NOMO-1 treated with DMSO at 0.1 percent for 48 hours (cell line): ENCODE measurements around the gene SYT2.
A peak's percentile ranks its signal among the peaks of the same experiment; 100 is the strongest.
"Not testable (repeated sequence)": the region's sequence is repeated elsewhere in the genome, so short reads cannot be mapped to it uniquely, and the experiment has no call there.

Experiments
- DNase-seq: peaks from one replicate; lab custom pipeline; 2025; ENCODE audit not compliant: unreplicated experiment; lab: John Stamatoyannopoulos, UW

SYT2 gene

GRCh38 chr1:202599669-202600431, 110.4 kb downstream of the SYT2 start:
- DNase-seq, result peak; percentile 21

GRCh38 chr1:202597090-202597761, 113.0 kb downstream of the SYT2 start:
- peak; percentile 67 for DNase-seq

GRCh38 chr1:202596638-202597037, 113.6 kb downstream of the SYT2 start:
- DNase-seq, result no peak

GRCh38 chr1:202593845-202594244, 116.4 kb downstream of the SYT2 start:
- no peak for DNase-seq

GRCh38 chr1:202592146-202592545, 118.1 kb downstream of the SYT2 start:
- DNase-seq, result no peak

GRCh38 chr1:202591515-202591914, 118.7 kb downstream of the SYT2 start:
- no peak for DNase-seq

GRCh38 chr1:202590975-202591411, 119.3 kb downstream of the SYT2 start:
- DNase-seq, result no peak

- DNase-seq, result no peak
Observed at GRCh38 chr1:202590126-202590525, 120.1 kb downstream of the SYT2 start.

GRCh38 chr1:202589190-202589930, 120.9 kb downstream of the SYT2 start:
- no peak for DNase-seq

GRCh38 chr1:202588503-202589189, 121.6 kb downstream of the SYT2 start:
- no peak for DNase-seq

GRCh38 chr1:202587859-202588485, 122.3 kb downstream of the SYT2 start:
- no peak for DNase-seq

- DNase-seq, result no peak
Observed at GRCh38 chr1:202586871-202587270, 123.4 kb downstream of the SYT2 start.

GRCh38 chr1:202586018-202586821, 124.0 kb downstream of the SYT2 start:
- peak; percentile 65 for DNase-seq

GRCh38 chr1:202585590-202585933, 124.7 kb downstream of the SYT2 start:
- no peak for DNase-seq

GRCh38 chr1:202584707-202585589, 125.3 kb downstream of the SYT2 start:
- no peak for DNase-seq

GRCh38 chr1:202582350-202582749, 127.9 kb downstream of the SYT2 start:
- DNase-seq, result not testable (repeated sequence)

- no peak for DNase-seq
Observed at GRCh38 chr1:202580619-202581018, 129.6 kb downstream of the SYT2 start.

GRCh38 chr1:202579806-202580205, 130.4 kb downstream of the SYT2 start:
- DNase-seq, result no peak

GRCh38 chr1:202578565-202578964, 131.7 kb downstream of the SYT2 start:
- DNase-seq, result no peak
